ENCODE data around the gene SYNDIG1.

SYNDIG1 gene

GRCh38 chr20:24653306-24653705 lies 183.9 kb downstream of the SYNDIG1 start:
- DNase-seq (ENCODE audit: low read depth in 2 of 3, low spot score in 2 of 3), result no peak

GRCh38 chr20:24654425-24654824 lies 185.0 kb downstream of the SYNDIG1 start:
- DNase-seq (ENCODE audit: low read depth in 2 of 3, low spot score in 2 of 3), result no peak

- no peak for DNase-seq (ENCODE audit: low read depth in 2 of 3, low spot score in 2 of 3)
Observed at GRCh38 chr20:24656391-24656790, 187.0 kb downstream of the SYNDIG1 start.

GRCh38 chr20:24657196-24657595 lies 187.8 kb downstream of the SYNDIG1 start:
- DNase-seq (ENCODE audit: low read depth in 2 of 3, low spot score in 2 of 3), result no peak

- no peak for DNase-seq (ENCODE audit: low read depth in 2 of 3, low spot score in 2 of 3)
Observed at GRCh38 chr20:24657878-24658620, 188.6 kb downstream of the SYNDIG1 start.

- no peak for DNase-seq (ENCODE audit: low read depth in 2 of 3, low spot score in 2 of 3)
Observed at GRCh38 chr20:24658920-24659660, 189.7 kb downstream of the SYNDIG1 start.

GRCh38 chr20:24659835-24660234 lies 190.4 kb downstream of the SYNDIG1 start:
- no peak for DNase-seq (ENCODE audit: low read depth in 2 of 3, low spot score in 2 of 3)

- DNase-seq (ENCODE audit: low read depth in 2 of 3, low spot score in 2 of 3), result no peak
Observed at GRCh38 chr20:24660651-24661050, 191.2 kb downstream of the SYNDIG1 start.

GRCh38 chr20:24661255-24661654 lies 191.8 kb downstream of the SYNDIG1 start:
- DNase-seq (ENCODE audit: low read depth in 2 of 3, low spot score in 2 of 3), result no peak

- DNase-seq (ENCODE audit: low read depth in 2 of 3, low spot score in 2 of 3), result no peak
Observed at GRCh38 chr20:24662322-24662721, 192.9 kb downstream of the SYNDIG1 start.

GRCh38 chr20:24662752-24663365 lies 193.4 kb downstream of the SYNDIG1 start:
- DNase-seq (ENCODE audit: low read depth in 2 of 3, low spot score in 2 of 3), result no peak

GRCh38 chr20:24663496-24663895 lies 194.1 kb downstream of the SYNDIG1 start:
- no peak for DNase-seq (ENCODE audit: low read depth in 2 of 3, low spot score in 2 of 3)

GRCh38 chr20:24664266-24664986 lies 195.0 kb downstream of the SYNDIG1 start:
- DNase-seq (ENCODE audit: low read depth in 2 of 3, low spot score in 2 of 3), result no peak

GRCh38 chr20:24665196-24665595 lies 195.8 kb downstream of the SYNDIG1 start:
- no peak for DNase-seq (ENCODE audit: low read depth in 2 of 3, low spot score in 2 of 3)

GRCh38 chr20:24665741-24666191 lies 196.3 kb downstream of the SYNDIG1 start:
- DNase-seq (ENCODE audit: low read depth in 2 of 3, low spot score in 2 of 3), result no peak

GRCh38 chr20:24667689-24668383 lies 198.4 kb downstream of the SYNDIG1 start:
- DNase-seq (ENCODE audit: low read depth in 2 of 3, low spot score in 2 of 3), result no peak

- no peak for DNase-seq (ENCODE audit: low read depth in 2 of 3, low spot score in 2 of 3)
Observed at GRCh38 chr20:24668384-24668702, 198.9 kb downstream of the SYNDIG1 start.

- no peak for DNase-seq (ENCODE audit: low read depth in 2 of 3, low spot score in 2 of 3)
Observed at GRCh38 chr20:24668791-24669190, 199.4 kb downstream of the SYNDIG1 start.

- DNase-seq (ENCODE audit: low read depth in 2 of 3, low spot score in 2 of 3), result no peak
Observed at GRCh38 chr20:24669701-24670100, 200.3 kb downstream of the SYNDIG1 start.

- no peak for DNase-seq (ENCODE audit: low read depth in 2 of 3, low spot score in 2 of 3)
Observed at GRCh38 chr20:24670341-24670872, 201.0 kb downstream of the SYNDIG1 start.

GRCh38 chr20:24670981-24671380 lies 201.6 kb downstream of the SYNDIG1 start:
- no peak for DNase-seq (ENCODE audit: low read depth in 2 of 3, low spot score in 2 of 3)
